ENCODE data around the gene OSBPL3.

Gene OSBPL3

DNA sequence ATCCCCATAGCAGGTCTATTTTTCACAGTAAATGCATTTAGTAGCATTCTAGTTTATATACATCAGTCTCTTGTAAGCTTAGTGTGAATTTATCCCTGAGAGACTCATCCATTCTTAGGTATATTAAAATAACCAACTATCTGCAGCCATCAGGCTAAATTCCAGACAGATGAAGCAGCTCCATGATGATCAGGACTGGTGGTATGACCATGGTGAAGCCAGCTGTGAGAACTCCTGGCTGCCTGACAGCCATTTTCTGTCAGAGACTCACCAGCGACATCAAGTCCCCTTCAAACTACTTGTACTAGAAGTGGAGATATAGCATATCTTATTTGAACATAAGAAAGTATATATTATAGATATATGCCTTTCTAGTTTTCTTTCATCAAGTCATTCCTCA lies 152.4 kb downstream of the OSBPL3 start:
- no peak for DNase-seq (ENCODE audit: extremely low spot score)
- TF ChIP-seq, protein P1, sequence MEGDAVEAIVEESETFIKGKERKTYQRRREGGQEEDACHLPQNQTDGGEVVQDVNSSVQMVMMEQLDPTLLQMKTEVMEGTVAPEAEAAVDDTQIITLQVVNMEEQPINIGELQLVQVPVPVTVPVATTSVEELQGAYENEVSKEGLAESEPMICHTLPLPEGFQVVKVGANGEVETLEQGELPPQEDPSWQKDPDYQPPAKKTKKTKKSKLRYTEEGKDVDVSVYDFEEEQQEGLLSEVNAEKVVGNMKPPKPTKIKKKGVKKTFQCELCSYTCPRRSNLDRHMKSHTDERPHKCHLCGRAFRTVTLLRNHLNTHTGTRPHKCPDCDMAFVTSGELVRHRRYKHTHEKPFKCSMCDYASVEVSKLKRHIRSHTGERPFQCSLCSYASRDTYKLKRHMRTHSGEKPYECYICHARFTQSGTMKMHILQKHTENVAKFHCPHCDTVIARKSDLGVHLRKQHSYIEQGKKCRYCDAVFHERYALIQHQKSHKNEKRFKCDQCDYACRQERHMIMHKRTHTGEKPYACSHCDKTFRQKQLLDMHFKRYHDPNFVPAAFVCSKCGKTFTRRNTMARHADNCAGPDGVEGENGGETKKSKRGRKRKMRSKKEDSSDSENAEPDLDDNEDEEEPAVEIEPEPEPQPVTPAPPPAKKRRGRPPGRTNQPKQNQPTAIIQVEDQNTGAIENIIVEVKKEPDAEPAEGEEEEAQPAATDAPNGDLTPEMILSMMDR (IDR thresholded peaks at IDR 0.05; ENCODE audit: control extremely low read depth, extremely low read depth, low read depth, missing control alignments) = no peak
- ChIA-PET POLR2A (no interaction called here), CTCF (interaction anchor here (1.1 to 4.3 kb wide), 8 partner anchors 8 to 265 kb away, joined by 3 to 21 read pairs (median 6); partner anchors contain the start of gene OSBPL3)

DNA sequence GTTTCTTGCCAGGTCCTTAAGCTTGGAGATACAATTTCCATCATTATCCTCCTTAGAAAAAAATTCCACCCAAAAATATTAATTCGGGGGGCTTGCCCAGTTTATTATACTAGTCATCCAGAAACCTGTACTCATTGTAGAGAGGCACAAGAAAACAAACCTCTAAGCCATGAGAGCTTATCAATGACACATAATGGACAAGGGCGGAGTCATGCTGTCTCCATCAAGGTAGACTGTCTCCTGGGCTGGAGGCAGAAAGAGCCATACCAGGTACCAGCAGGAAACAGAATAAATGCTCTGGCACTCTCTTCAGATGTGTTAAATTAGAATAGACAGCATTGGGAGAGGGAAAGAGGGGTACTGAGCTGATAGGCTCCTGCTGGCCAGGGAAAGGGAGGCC lies 153.0 kb downstream of the OSBPL3 start:
- ChIA-PET CTCF (interaction anchor here (1.0 to 4.3 kb wide), 11 partner anchors 9 to 266 kb away, joined by 3 to 21 read pairs (median 4); partner anchors contain the start of gene OSBPL3), POLR2A (no interaction called here)
- TF ChIP-seq, protein P1 (IDR thresholded peaks at IDR 0.05; ENCODE audit: control extremely low read depth, extremely low read depth, low read depth, missing control alignments) = no peak
- DNase-seq (ENCODE audit: extremely low spot score) = no peak

DNA sequence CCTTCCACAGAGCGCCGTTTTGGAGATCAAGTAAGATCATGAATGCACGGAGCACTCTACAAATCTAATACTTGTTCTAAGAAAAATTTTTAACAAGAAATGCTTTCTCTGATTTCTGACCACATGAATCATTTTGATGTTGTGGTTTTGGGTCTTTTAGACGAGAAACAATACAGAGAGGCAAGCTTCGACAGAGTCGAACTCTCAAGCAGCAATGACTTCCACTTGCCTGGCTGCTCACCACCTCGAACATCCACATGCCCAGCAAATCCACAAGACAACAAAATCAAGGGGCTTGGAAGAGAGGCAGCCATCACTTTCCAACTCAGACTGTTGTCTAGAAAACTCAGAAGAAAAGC lies 153.3 kb downstream of the OSBPL3 start:
- POLR2A ChIA-PET = no interaction called here
- TF ChIP-seq, protein P1 (IDR thresholded peaks at IDR 0.05; ENCODE audit: control extremely low read depth, extremely low read depth, low read depth, missing control alignments) = no peak
- CTCF ChIA-PET = interaction anchor here (1.0 to 4.3 kb wide), 13 partner anchors 9 to 272 kb away, joined by 3 to 21 read pairs (median 4); partner anchors contain the start of gene OSBPL3
- DNase-seq (ENCODE audit: extremely low spot score) = no peak

DNA sequence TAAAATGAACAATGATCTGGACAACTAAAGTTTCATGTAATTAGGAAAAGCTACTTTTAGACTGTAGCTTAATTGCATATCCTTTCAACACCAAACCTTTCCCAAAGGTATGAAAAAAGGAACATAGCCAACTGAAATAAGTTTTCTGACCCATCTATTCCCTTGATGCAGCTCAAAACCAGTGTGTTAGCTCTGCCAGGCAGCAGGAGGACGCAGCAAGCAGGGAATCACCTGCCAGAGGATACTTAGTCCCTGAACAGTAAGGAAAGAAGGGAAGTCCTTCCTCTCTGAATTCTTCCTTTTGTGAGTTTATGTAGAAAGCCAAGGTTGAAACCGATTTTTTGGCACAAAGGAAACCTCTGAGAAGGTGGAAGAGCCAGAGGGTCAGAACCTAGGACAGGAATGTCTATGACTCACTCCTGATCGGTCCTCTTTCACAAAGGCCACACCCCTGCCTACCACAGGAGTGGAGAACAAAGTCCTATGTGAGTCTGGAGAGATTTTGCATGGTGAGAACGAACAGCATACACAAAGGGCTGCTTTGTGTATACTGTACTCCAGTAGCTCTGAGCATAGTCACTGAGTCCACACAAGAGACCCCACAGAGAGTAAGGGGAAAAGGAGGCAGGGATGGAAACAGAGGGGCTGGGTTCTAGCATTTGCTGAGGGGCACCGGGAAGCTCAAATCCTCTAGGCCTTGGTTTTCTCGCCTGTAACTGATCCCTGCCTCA lies 153.9 kb downstream of the OSBPL3 start:
- TF ChIP-seq, protein P1 (IDR thresholded peaks at IDR 0.05; ENCODE audit: control extremely low read depth, extremely low read depth, low read depth, missing control alignments) = no peak
- ChIA-PET POLR2A (no interaction called here), CTCF (interaction anchor here (1.0 to 4.3 kb wide), 13 partner anchors 9 to 272 kb away, joined by 3 to 21 read pairs (median 5); partner anchors contain the start of gene OSBPL3)
- no peak for DNase-seq (ENCODE audit: extremely low spot score)

DNA sequence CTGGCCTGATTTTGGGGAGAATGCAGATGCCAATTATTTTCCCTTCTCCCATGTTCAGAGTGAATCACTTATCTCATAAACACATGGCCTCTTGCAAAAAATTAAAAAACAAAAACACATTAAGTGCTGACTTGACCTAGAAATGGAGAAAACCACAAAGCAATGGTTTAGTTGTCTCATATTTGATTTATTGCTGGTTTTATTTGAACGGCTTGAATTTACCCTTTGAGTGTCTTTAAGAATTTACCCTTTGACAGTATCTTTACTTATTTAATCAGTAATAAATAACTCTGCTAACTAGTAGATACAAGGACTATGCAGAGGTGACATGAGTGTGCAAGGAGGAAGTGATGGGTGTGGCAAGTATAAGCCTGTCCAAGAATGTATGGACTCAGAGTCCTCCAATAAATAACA lies 154.6 kb downstream of the OSBPL3 start:
- ChIA-PET CTCF (interaction anchor here (0.8 to 4.3 kb wide), 9 partner anchors 9 to 273 kb away, joined by 3 to 21 read pairs (median 8); partner anchors contain the start of gene OSBPL3), POLR2A (no interaction called here)
- no peak for DNase-seq (ENCODE audit: extremely low spot score)

DNA sequence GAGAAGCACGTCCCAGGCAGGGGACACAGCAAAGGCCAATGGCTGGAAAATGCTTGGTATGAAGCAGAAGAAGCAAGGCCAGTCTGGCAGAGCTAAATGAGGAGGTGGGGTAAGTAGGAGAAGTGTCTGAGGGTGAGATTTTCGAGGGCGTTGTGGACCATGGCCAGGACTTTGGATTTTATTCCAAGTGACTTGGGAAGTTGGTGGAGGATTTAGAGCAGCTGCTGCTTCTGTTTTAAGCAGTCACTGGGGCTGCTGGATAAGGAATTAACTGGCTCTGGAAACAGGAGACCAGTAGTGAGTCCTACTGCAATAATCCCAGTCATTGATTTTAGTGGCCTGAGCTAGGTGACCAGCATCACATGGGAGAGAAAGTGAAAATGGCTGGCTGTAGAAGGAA lies 155.1 kb downstream of the OSBPL3 start:
- ChIA-PET POLR2A (no interaction called here), CTCF (interaction anchor here (0.8 to 4.3 kb wide), 7 partner anchors 10 to 273 kb away, joined by 3 to 21 read pairs (median 8); no protein-coding TSS in a partner anchor)
- no peak for DNase-seq (ENCODE audit: extremely low spot score)
- TF ChIP-seq, protein P1 (IDR thresholded peaks at IDR 0.05; ENCODE audit: control extremely low read depth, extremely low read depth, low read depth, missing control alignments) = no peak

More for the DNA sequence above, 154.6 kb downstream of the OSBPL3 start:
- TF ChIP-seq, protein P1 (IDR thresholded peaks at IDR 0.05; ENCODE audit: control extremely low read depth, extremely low read depth, low read depth, missing control alignments) = no peak

Measured in GM10248 (cell line).